Measurements from ENCODE around the gene PDPN.

DNA sequence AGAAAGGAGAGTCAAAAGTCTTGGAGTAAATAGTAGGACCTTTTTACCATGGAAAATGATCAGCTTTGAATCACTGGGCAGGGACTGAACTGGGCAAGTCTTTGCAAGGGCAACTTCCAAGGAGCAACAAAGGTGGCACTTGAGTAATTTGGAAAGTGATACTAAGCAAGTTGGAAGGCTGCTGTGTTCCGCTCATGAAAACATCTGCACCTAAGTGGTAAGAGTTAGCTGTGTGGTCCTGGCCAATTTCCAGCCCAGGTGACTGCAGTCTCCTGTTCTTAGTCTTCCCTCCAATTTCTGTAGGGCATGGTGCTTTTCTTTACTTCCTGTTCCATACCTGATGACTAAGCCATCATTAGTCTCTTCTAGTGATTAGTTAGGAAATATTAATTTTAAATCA, 80.8 kb downstream of the PDPN start:
- no peak for TF ChIP-seq TAF1 (IDR thresholded peaks at IDR 0.05; ENCODE audit: borderline replicate concordance, low read depth, low read length)
- TF ChIP-seq, protein P1, sequence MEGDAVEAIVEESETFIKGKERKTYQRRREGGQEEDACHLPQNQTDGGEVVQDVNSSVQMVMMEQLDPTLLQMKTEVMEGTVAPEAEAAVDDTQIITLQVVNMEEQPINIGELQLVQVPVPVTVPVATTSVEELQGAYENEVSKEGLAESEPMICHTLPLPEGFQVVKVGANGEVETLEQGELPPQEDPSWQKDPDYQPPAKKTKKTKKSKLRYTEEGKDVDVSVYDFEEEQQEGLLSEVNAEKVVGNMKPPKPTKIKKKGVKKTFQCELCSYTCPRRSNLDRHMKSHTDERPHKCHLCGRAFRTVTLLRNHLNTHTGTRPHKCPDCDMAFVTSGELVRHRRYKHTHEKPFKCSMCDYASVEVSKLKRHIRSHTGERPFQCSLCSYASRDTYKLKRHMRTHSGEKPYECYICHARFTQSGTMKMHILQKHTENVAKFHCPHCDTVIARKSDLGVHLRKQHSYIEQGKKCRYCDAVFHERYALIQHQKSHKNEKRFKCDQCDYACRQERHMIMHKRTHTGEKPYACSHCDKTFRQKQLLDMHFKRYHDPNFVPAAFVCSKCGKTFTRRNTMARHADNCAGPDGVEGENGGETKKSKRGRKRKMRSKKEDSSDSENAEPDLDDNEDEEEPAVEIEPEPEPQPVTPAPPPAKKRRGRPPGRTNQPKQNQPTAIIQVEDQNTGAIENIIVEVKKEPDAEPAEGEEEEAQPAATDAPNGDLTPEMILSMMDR (IDR thresholded peaks at IDR 0.05), result no peak
